Breast epithelium (tissue), 4 donors: ENCODE measurements around the gene SNX9. TPM values are rescaled to one million over a fixed set of nuclear protein-coding genes. Genes with fewer than 3 reads are reported as not detected.
A peak's percentile ranks its signal among the peaks of the same experiment; 100 is the strongest.

Experiments
- DNase-seq, 2 donors: peaks; one replicate each; pipeline ENCODE4 v3.0.0-alpha.2; 2019; ENCODE audit warnings: low spot score in 2 of 2
- H3K27ac ChIP-seq, 2 donors: fragments of 200-600 bp; sonication (generic) in 1 of 2; one replicate each; pipeline ENCODE4 v1.5.1; 2016 to 2019; ENCODE audit warnings: mild to moderate bottlenecking in 1 of 2
- H3K27me3 ChIP-seq, 2 donors: fragments of 200-600 bp; sonication (generic) in 1 of 2; one replicate each; pipeline versions ENCODE4 v1.5.1 to v1.6.0; 2017 to 2019; ENCODE audit warnings: control low read depth in 1 of 2, mild to moderate bottlenecking in 1 of 2
- H3K36me3 ChIP-seq: fragments of 200-600 bp; one replicate; pipeline ENCODE4 v1.5.1; 2019
- H3K4me1 ChIP-seq, 2 donors: fragments of 200-600 bp; sonication (generic); one replicate each; pipeline ENCODE4 v1.5.1; 2016 to 2019; ENCODE audit warnings: control low read depth in 1 of 2
- H3K4me3 ChIP-seq, 3 donors: fragments of 200-600 bp; sonication (generic); 1 replicate in 2 of 3; 2 replicates in 1 of 3; pipeline ENCODE4 v1.5.1; 2016 to 2019; ENCODE audit warnings: mild to moderate bottlenecking in 3 of 3, moderate library complexity in 2 of 3
- H3K9me3 ChIP-seq, 2 donors: fragments of 200-600 bp; sonication (generic) in 1 of 2; one replicate each; pipeline ENCODE4 v1.5.1; 2016 to 2019; ENCODE audit warnings: control low read depth in 1 of 2
- CTCF ChIP-seq, 3 donors: fragments of 450-650 bp; IDR thresholded peaks; one replicate each; pipeline ENCODE4 v1.5.1; 2016 to 2017; ENCODE audit warnings: antibody characterized with exemption in 3 of 3, mild to moderate bottlenecking in 3 of 3, moderate library complexity in 3 of 3
- POLR2A ChIP-seq: fragments of 450-650 bp; IDR thresholded peaks from one replicate; pipeline ENCODE4 v1.6.1; 2016; ENCODE audit warnings: antibody characterized with exemption, mild to moderate bottlenecking, moderate library complexity
- POLR2AphosphoS5 ChIP-seq, 3 donors: sonication (generic); formaldehyde crosslinking; IDR thresholded peaks; one replicate each; pipeline ENCODE4 v1.6.1; 2017; ENCODE audit warnings: antibody characterized with exemption in 3 of 3
- intact Hi-C: fragments of 100-400 bp; cut with DNase I; formaldehyde crosslinking; loops from one replicate; pipeline ENCODE4 v1.15.1; 2023; ENCODE audit warnings: low total_unique reads
- total RNA-seq, 3 donors: library from RNA; depleted of rRNA; stranded (reverse); fragments of >200 nt; gene quantifications; one replicate each; pipeline ENCODE4 v1.1.0, GENCODE V29; 2016

The SNX9 gene
- total RNA-seq, 3 donors from 2014 or later = 61.6 to 83.2 (median 75.7) TPM

GRCh38 chr6:157959451-157960227 is 136.6 kb downstream of the SNX9 start:
- H3K4me1 ChIP-seq = no peaks in the 10 kb centered on the region
- H3K4me3 ChIP-seq = no peak overlapping the region
- peaks cover 10 to 13% of the 10 kb centered on the region in 2 donors for H3K9me3 ChIP-seq
- DNase-seq = no peak
- H3K27me3 ChIP-seq = no peaks in the 10 kb centered on the region
- no peak for TF ChIP-seq POLR2A
- no peak for TF ChIP-seq CTCF (IDR thresholded peaks at IDR 0.05)
- TF ChIP-seq POLR2AphosphoS5 (IDR thresholded peaks at IDR 0.05) = no peak
- H3K36me3 ChIP-seq = no peaks in the 10 kb centered on the region
- intact Hi-C loops = no loop called here
- H3K27ac ChIP-seq = no peak overlapping the region

DNA sequence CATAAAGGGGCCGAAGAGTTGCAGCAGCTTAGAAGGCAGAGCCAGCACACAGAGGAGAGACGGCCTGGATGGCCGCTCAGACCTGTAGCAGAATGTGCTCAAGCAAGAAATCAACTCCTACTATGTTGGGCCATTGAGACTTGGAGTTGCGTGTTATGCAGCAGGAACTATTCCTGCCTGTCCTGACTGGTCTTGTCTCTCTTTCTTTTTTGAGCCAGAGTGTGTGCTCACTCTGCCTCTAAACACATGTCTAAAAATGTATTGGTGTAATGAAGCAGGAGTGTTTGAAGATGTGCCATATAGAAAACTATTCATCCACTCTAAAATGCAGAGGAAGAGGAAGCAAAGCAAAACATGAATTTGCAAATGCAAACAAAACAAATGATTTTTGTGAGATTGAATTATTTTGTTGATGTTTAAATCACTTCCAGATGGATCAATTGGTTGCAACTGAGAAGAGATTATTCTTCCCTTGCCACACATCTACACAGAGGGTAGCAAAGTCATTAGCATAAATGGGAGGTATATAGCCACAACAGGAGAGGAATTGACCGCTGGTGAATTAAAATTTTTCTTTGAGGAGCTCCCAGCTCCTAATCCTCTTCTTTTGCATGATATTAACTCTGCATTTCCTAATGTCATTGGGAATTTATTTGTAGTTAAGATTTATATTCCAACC is 138.2 kb downstream of the SNX9 start:
- H3K27me3 ChIP-seq = no peaks in the 10 kb centered on the region
- no peaks in the 10 kb centered on the region for H3K4me1 ChIP-seq
- H3K9me3 ChIP-seq = peaks cover 10 to 13% of the 10 kb centered on the region in 2 donors
- H3K27ac ChIP-seq = no peak overlapping the region
- intact Hi-C loops = no loop called here
- no peak for TF ChIP-seq CTCF (IDR thresholded peaks at IDR 0.05)
- no peak for TF ChIP-seq POLR2A
- TF ChIP-seq POLR2AphosphoS5 (IDR thresholded peaks at IDR 0.05) = no peak
- no peak for DNase-seq
- no peaks in the 10 kb centered on the region for H3K36me3 ChIP-seq
- no peak overlapping the region for H3K4me3 ChIP-seq

DNA sequence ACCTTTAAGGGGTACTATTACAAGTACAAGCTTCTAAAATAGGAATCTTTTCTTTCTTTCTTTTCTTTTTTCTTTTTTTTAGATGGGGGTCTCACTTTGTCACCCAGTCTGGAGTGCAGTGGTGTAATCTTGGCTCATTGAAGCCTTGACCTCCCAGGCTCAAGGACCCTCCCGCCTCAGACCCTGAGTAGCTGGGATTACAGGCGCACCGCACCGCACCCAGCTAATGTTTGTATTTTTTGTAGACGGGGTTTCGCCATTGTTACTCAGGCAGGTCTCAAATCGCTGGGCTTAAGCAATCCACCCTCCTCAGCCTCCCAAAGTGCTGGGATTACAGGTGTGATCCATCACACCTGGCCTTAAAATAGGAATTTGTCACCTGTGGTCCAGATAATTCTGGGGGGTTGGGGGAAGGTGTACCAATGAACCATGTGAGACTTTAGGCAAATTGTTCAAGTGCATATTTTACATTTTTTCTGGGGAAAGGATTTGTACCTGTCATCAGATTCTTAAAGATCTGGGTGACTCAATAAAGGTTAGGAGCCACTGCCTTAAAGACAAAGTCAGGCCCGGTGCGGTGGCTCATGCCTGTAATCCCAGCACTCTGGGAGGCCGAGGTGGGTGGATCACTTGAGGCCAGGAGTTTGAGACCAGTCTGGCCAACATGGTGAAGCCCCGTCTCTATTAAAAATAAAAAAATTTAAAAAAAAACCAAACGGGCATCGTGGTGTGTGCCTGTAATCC is 139.0 kb downstream of the SNX9 start:
- H3K4me3 ChIP-seq = no peak overlapping the region
- intact Hi-C loops = no loop called here
- peak overlapping the region in 1 of 2 donors; percentile 81 for H3K27ac ChIP-seq
- H3K36me3 ChIP-seq = no peaks in the 10 kb centered on the region
- no peak for TF ChIP-seq POLR2A
- no peak for TF ChIP-seq CTCF (IDR thresholded peaks at IDR 0.05)
- no peak for TF ChIP-seq POLR2AphosphoS5 (IDR thresholded peaks at IDR 0.05)
- DNase-seq = no peak
- no peaks in the 10 kb centered on the region for H3K4me1 ChIP-seq
- H3K27me3 ChIP-seq = no peaks in the 10 kb centered on the region
- peaks cover 10 to 13% of the 10 kb centered on the region in 2 donors for H3K9me3 ChIP-seq

GRCh38 chr6:157962601-157963302 is 139.7 kb downstream of the SNX9 start:
- intact Hi-C loops = no loop called here
- DNase-seq = no peak
- H3K27me3 ChIP-seq = no peaks in the 10 kb centered on the region
- peaks cover 10 to 12% of the 10 kb centered on the region in 2 donors for H3K9me3 ChIP-seq
- H3K36me3 ChIP-seq = no peaks in the 10 kb centered on the region
- no peaks in the 10 kb centered on the region for H3K4me1 ChIP-seq
- no peak for TF ChIP-seq POLR2AphosphoS5 (IDR thresholded peaks at IDR 0.05)
- TF ChIP-seq POLR2A = no peak
- TF ChIP-seq CTCF (IDR thresholded peaks at IDR 0.05) = no peak
- peak overlapping the region in 1 of 3 donors; percentile 9 for H3K4me3 ChIP-seq
- H3K27ac ChIP-seq = peak overlapping the region; percentile 76 to 81
